Glutamatergic neuron (in vitro differentiated cells): ENCODE data around the gene LHFPL6. TPM values are rescaled to one million over a fixed set of nuclear protein-coding genes. Genes with fewer than 3 reads are reported as not detected.

Source experiments
- DNase-seq: peaks from one replicate; pipeline ENCODE4 v3.0.0; 2022
- H3K27ac Mint-ChIP-seq: one replicate; pipeline ENCODE4 v1.8.0; 2020; ENCODE audit warnings: mild to moderate bottlenecking, mixed read lengths, inconsistent platforms; ENCODE audit not compliant: unreplicated experiment
- H3K27me3 Mint-ChIP-seq: one replicate; pipeline ENCODE4 v1.8.0; 2020; ENCODE audit warnings: mild to moderate bottlenecking, moderate library complexity, mixed read lengths, inconsistent platforms; ENCODE audit not compliant: unreplicated experiment
- H3K36me3 Mint-ChIP-seq: one replicate; pipeline ENCODE4 v1.8.0; 2020; ENCODE audit warnings: mild to moderate bottlenecking, mixed read lengths, inconsistent platforms; ENCODE audit not compliant: unreplicated experiment
- H3K4me1 Mint-ChIP-seq: one replicate; pipeline ENCODE4 v1.8.0; 2020; ENCODE audit warnings: mild to moderate bottlenecking, low read depth, mixed read lengths, inconsistent platforms; ENCODE audit not compliant: unreplicated experiment
- H3K4me3 Mint-ChIP-seq: one replicate; pipeline ENCODE4 v1.8.0; 2020; ENCODE audit warnings: mild to moderate bottlenecking, mixed read lengths, inconsistent platforms; ENCODE audit not compliant: unreplicated experiment
- H3K9me3 Mint-ChIP-seq: one replicate; pipeline ENCODE4 v1.8.0; 2020; ENCODE audit warnings: mild to moderate bottlenecking, moderate library complexity, mixed read lengths, inconsistent platforms; ENCODE audit not compliant: unreplicated experiment
- total RNA-seq: library from RNA; stranded (reverse); fragmentation: NEBNext Ultra II Directional; extraction: Animal tissue kit (Norgen Biotek cat#: 25700); gene quantifications from one replicate; pipeline ENCODE4 v1.2.1, GENCODE V29; 2021; ENCODE audit not compliant: unreplicated experiment
- TF ChIP-seq, protein P1 (sequence below): fragments of 200-600 bp; sonication (generic); IDR thresholded peaks from one replicate; pipeline ENCODE4 v1.5.0; 2021; ENCODE audit not compliant: partially characterized antibody, unreplicated experiment

The LHFPL6 gene
- total RNA-seq, 1 donor from 2014 or later = 1.7 TPM

DNA sequence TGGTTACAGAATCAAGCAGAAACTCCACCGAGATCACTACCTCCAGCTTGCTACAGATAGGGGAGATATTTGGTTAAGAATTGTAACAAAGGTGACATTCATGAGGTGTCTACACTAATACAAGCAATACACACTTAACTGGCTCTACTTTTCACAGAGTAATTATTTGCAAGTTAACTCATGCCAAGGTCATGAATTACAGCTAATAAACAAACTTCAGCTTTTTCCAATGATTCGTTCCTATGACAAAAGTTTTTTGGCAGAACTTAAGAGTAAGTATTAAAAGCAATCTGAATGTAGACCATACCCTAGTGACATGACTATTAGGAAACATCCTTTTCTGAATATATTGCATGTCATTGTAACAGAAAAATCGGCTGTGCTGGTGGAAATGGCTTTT, 72.1 kb downstream of the LHFPL6 start:
- TF ChIP-seq, protein P1, sequence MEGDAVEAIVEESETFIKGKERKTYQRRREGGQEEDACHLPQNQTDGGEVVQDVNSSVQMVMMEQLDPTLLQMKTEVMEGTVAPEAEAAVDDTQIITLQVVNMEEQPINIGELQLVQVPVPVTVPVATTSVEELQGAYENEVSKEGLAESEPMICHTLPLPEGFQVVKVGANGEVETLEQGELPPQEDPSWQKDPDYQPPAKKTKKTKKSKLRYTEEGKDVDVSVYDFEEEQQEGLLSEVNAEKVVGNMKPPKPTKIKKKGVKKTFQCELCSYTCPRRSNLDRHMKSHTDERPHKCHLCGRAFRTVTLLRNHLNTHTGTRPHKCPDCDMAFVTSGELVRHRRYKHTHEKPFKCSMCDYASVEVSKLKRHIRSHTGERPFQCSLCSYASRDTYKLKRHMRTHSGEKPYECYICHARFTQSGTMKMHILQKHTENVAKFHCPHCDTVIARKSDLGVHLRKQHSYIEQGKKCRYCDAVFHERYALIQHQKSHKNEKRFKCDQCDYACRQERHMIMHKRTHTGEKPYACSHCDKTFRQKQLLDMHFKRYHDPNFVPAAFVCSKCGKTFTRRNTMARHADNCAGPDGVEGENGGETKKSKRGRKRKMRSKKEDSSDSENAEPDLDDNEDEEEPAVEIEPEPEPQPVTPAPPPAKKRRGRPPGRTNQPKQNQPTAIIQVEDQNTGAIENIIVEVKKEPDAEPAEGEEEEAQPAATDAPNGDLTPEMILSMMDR = no peak
- Mint-ChIP-seq H3K27ac (no peak overlapping the region), H3K36me3 (no peaks in the 10 kb centered on the region), H3K4me1 (no peaks in the 10 kb centered on the region), H3K4me3 (no peak overlapping the region), H3K27me3 (no peaks in the 10 kb centered on the region), H3K9me3 (no peaks in the 10 kb centered on the region)
- DNase-seq = no peak

DNA sequence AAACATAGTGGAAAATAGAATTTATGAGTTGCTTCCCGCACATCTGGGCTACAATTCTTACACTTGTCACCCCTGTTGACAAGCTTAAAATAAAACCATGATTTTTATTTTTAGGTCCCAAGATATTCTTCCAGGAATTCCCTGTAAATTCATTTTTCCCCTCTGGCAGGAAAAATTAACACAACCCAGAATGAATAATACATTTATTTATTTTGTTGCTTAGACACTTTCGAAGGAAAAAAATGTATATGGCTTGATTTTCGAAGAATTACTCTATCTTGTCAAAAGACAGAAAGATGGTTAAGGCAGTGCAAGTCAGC, 74.4 kb downstream of the LHFPL6 start:
- no peaks in the 10 kb centered on the region for H3K36me3 Mint-ChIP-seq
- H3K4me1 Mint-ChIP-seq = no peaks in the 10 kb centered on the region
- H3K9me3 Mint-ChIP-seq = no peaks in the 10 kb centered on the region
- H3K27ac Mint-ChIP-seq = no peak overlapping the region
- no peak for DNase-seq
- TF ChIP-seq, protein P1 = no peak
- no peaks in the 10 kb centered on the region for H3K27me3 Mint-ChIP-seq
- no peak overlapping the region for H3K4me3 Mint-ChIP-seq

DNA sequence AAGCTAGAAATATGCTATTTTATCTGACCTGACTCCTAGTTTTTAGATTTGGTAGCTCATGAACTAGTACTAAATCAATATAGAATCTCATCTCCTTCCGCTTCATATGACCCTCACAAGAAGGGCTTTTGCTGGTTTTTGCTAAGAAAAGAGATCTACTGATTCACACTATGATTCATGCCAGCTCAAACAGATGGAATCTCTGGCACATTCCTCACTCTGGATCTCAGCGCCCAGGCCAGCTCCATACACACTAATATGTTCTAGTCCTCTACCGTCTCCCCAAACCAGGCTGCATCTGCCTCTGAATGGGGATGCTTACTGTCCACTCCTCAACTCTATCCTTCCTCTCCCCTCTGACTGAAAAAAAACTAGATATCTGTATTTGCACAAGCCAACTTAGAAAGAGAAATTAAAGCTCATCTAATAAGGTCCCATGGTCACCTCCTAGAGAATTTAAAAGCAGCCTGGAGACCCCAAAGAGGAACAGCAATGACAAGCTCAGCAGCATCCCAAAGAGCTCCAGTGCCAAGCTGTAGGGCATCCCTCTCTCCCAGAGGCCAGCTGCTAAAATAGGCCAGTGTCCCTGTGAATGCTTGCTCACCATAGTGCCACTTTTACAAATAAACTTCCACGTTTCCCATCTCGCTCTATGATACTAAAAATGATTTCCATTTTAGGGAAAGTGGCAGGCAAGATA, 74.9 kb downstream of the LHFPL6 start:
- Mint-ChIP-seq H3K9me3 (no peaks in the 10 kb centered on the region), H3K4me1 (no peaks in the 10 kb centered on the region), H3K36me3 (no peaks in the 10 kb centered on the region), H3K4me3 (no peak overlapping the region), H3K27ac (no peak overlapping the region), H3K27me3 (no peaks in the 10 kb centered on the region)
- DNase-seq = no peak
- TF ChIP-seq, protein P1 = no peak

GRCh38 chr13:39527301-39527700, 75.7 kb downstream of the LHFPL6 start:
- Mint-ChIP-seq H3K36me3 (no peaks in the 10 kb centered on the region), H3K27me3 (no peaks in the 10 kb centered on the region), H3K4me1 (no peaks in the 10 kb centered on the region), H3K9me3 (no peaks in the 10 kb centered on the region), H3K27ac (no peak overlapping the region), H3K4me3 (no peak overlapping the region)
- TF ChIP-seq, protein P1 = no peak
- no peak for DNase-seq

- TF ChIP-seq, protein P1 = no peak
- Mint-ChIP-seq H3K27ac (no peak overlapping the region), H3K27me3 (no peaks in the 10 kb centered on the region), H3K4me1 (no peaks in the 10 kb centered on the region), H3K36me3 (no peaks in the 10 kb centered on the region), H3K4me3 (no peak overlapping the region), H3K9me3 (no peaks in the 10 kb centered on the region)
- no peak for DNase-seq
These were observed 76.5 kb downstream of the LHFPL6 start for GRCh38 chr13:39526499-39526898.
